ENCODE results near the gene SLC2A4. TPM values are rescaled to one million over a fixed set of nuclear protein-coding genes. Genes with fewer than 3 reads are reported as not detected.

Gene SLC2A4
- total and polyA plus RNA-seq, 2 of the 4 experiments (the other 2 are of a cell fraction) = 0.07 TPM; not detected in 1

- H2BK20ac ChIP-seq (ENCODE audit: low read depth, low read length) = no peak overlapping the region
- ATAC-seq (ENCODE audit: low read depth) (no peak), DNase-seq (no peak)
- H2BK15ac ChIP-seq (ENCODE audit: low read depth, low read length) = no peak overlapping the region
- H3K4me1 ChIP-seq (ENCODE audit: control insufficient read depth, insufficient read depth, low read length) = peaks cover 8% of the 10 kb centered on the region
- BruUV-seq (replicated peaks) = no TSS peak
- H3K79me1 ChIP-seq (ENCODE audit: low read depth in 1 of 2, low read length in 2 of 2) = peaks cover 13 to 51% of the 10 kb centered on the region in 2 experiments
- in situ Hi-C loops (cut with MboI; ENCODE audit: low sequenced_read_pairs) = loop anchor here (25.0 kb wide), 1 partner anchor 921 kb away; the partner anchor contains the start of genes PER1 and VAMP2
- H3K9me1 ChIP-seq (ENCODE audit: insufficient read depth, low read length) = 0 out of 2 replicates have a peak, but pooled peaks cover 2% of the 10 kb centered on the region
- 27% methylated on average over 5 of the region's 9 CpGs; no CpG with 5 or more reads in 1 of the 2 experiments for WGBS, 2 experiments (ENCODE audit: extremely low coverage in 2 of 2, insufficient read length in 1 of 2)
- no peak overlapping the region for H2AFZ ChIP-seq (replicated peaks; ENCODE audit: low read length, poor library complexity)
- peak overlapping the region; percentile 95 for H3K27ac ChIP-seq (ENCODE audit: insufficient read depth, low read length)
- H3K56ac ChIP-seq (ENCODE audit: extremely low read depth, insufficient read depth, low read length) = peak overlapping the region; percentile 84; the same call in 1 of the 2 replicates
- H3K4me3 ChIP-seq (ENCODE audit: insufficient read depth, low read depth, low read length) = peak overlapping the region; percentile 90
- peak overlapping the region; percentile 96 for H2AK5ac ChIP-seq (ENCODE audit: low read depth, low read length)
- peak overlapping the region; percentile 13 to 89; a peak in 3 of 4 replicates for H4K8ac ChIP-seq (ENCODE audit: low read depth in 2 of 2, low read length in 2 of 2)
- POLR2A ChIA-PET (ENCODE audit: unreplicated experiment) = interaction anchor here (0.5 kb wide), 1 partner anchor 64 kb away, joined by 7 read pairs; no protein-coding TSS in a partner anchor
- dilution Hi-C loops (cut with HindIII; ENCODE audit: low sequenced_read_pairs, unreplicated experiment) = no loop called here
- no peaks in the 10 kb centered on the region for H3K27me3 ChIP-seq (ENCODE audit: control insufficient read depth, insufficient read depth, low read length)
- CTCF ChIA-PET = interaction anchor here (0.6 kb wide), 1 partner anchor 126 kb away, joined by 4 read pairs; the partner anchor contains the start of gene ASGR2
- H3K9ac ChIP-seq (ENCODE audit: low read depth, low read length) = peak overlapping the region; percentile 98
- H4K91ac ChIP-seq (ENCODE audit: insufficient read depth, low read depth, low read length) = peak overlapping the region; percentile 94
- peaks cover 21% of the 10 kb centered on the region for H4K20me1 ChIP-seq (ENCODE audit: insufficient read depth, low read length)
- peaks cover 30% of the 10 kb centered on the region for H3K36me3 ChIP-seq (ENCODE audit: control insufficient read depth, insufficient read depth, low read length)
- TF ChIP-seq NFE2L2 (IDR thresholded peaks at IDR 0.05; ENCODE audit: low read depth, low read length) (no peak), RFX5 (IDR thresholded peaks at IDR 0.05; ENCODE audit: low read depth, low read length) (no peak), SMC3 (IDR thresholded peaks at IDR 0.05; ENCODE audit: low read depth, low read length) (no peak), CTCF (conservative IDR thresholded peaks at IDR 0.05; ENCODE audit: low read depth, low read length) (no peak), FOS (IDR thresholded peaks at IDR 0.05; ENCODE audit: low read depth, low read length) (no peak), ELK1 (IDR thresholded peaks at IDR 0.05; ENCODE audit: borderline replicate concordance, low read depth, low read length) (no peak)
- peak overlapping the region; percentile 100 for H2AK9ac ChIP-seq (replicated peaks; ENCODE audit: low read depth, low read length, poor library complexity)
- peak overlapping the region; percentile 89 for H3K23ac ChIP-seq (ENCODE audit: low read depth, low read length)
- no peaks in the 10 kb centered on the region for H3K9me3 ChIP-seq (ENCODE audit: control insufficient read depth, insufficient read depth, low read length)
- peak overlapping the region; percentile 98 for H3K4ac ChIP-seq (ENCODE audit: low read depth, low read length)
- peak overlapping the region; percentile 98 for H3K14ac ChIP-seq (replicated peaks; ENCODE audit: low read depth, low read length)
- peak overlapping the region; percentile 25; the same call in 1 of the 2 replicates for H4K5ac ChIP-seq (ENCODE audit: low read depth, low read length)
- intact Hi-C loops (cut with micrococcal nuclease) = no loop called here
- no peak overlapping the region for H3K18ac ChIP-seq (ENCODE audit: low read depth, low read length)
- H2BK5ac ChIP-seq (ENCODE audit: low read depth, low read length, poor library complexity, severe bottlenecking) = peak overlapping the region; percentile 95
- peak overlapping the region; percentile 93 for H3K4me2 ChIP-seq (ENCODE audit: low read depth, low read length)
- no peak overlapping the region for H2BK120ac ChIP-seq (ENCODE audit: low read depth, low read length)
Observed at GRCh38 chr17:7241090-7241733, 40.3 kb upstream of the SLC2A4 start.

Data from IMR-90 (cell line).